H9 (cell line): Measurements from ENCODE around the gene ARFIP1. TPM values are rescaled to one million over a fixed set of nuclear protein-coding genes. Genes with fewer than 3 reads are reported as not detected.

ENCODE experiments used
- DNase-seq: peaks from one replicate; pipeline ENCODE4 v3.0.0-alpha.2; 2017
- H2AFZ ChIP-seq: one replicate; pipeline ENCODE4 v1.6.1; 2013; ENCODE audit warnings: mild to moderate bottlenecking, low read length, control low read depth, moderate library complexity
- H2AK5ac ChIP-seq: 2 replicates; pipeline ENCODE4 v1.6.1; 2013; ENCODE audit warnings: low read length, control low read depth, mixed read lengths; ENCODE audit not compliant: insufficient read length
- H2BK120ac ChIP-seq: one replicate; pipeline ENCODE4 v1.6.1; 2013; ENCODE audit warnings: low read depth, mild to moderate bottlenecking, low read length, control low read depth, inconsistent platforms; ENCODE audit not compliant: poor library complexity, severe bottlenecking
- H2BK12ac ChIP-seq: 2 replicates; pipeline ENCODE4 v1.6.1; 2013; ENCODE audit warnings: low read length, control low read depth, mixed read lengths, low read depth; ENCODE audit not compliant: insufficient read length
- H2BK15ac ChIP-seq: 2 replicates; pipeline ENCODE4 v1.6.1; 2013; ENCODE audit warnings: low read depth, low read length, control low read depth
- H2BK20ac ChIP-seq: one replicate; pipeline ENCODE4 v1.6.1; 2013; ENCODE audit warnings: low read depth, mild to moderate bottlenecking, low read length, control low read depth, inconsistent platforms; ENCODE audit not compliant: poor library complexity, severe bottlenecking
- H2BK5ac ChIP-seq: 2 replicates; pipeline ENCODE4 v1.6.1; 2013; ENCODE audit warnings: low read length, control low read depth, mixed read lengths; ENCODE audit not compliant: insufficient read length
- H3K14ac ChIP-seq: 2 replicates; pipeline ENCODE4 v1.6.1; 2013; ENCODE audit warnings: low read length, control low read depth; ENCODE audit not compliant: insufficient read depth
- H3K18ac ChIP-seq: 2 replicates; pipeline ENCODE4 v1.6.1; 2013; ENCODE audit warnings: low read depth, mild to moderate bottlenecking, mixed read lengths, low read length, control low read depth; ENCODE audit not compliant: insufficient read length
- H3K23ac ChIP-seq: 2 replicates; pipeline ENCODE4 v1.6.1; 2013; ENCODE audit warnings: low read length, control low read depth, mixed read lengths, low read depth; ENCODE audit not compliant: insufficient read length
- H3K23me2 ChIP-seq: 2 replicates; pipeline ENCODE4 v1.6.1; 2013; ENCODE audit warnings: low read depth, mild to moderate bottlenecking, mixed read lengths, low read length, control low read depth; ENCODE audit not compliant: insufficient read length, poor library complexity, severe bottlenecking
- H3K27ac ChIP-seq: 2 replicates; pipeline ENCODE4 v1.5.1; 2013; ENCODE audit warnings: low read length, control low read depth, mixed read lengths, low read depth; ENCODE audit not compliant: insufficient read length
- H3K27me3 ChIP-seq: 2 replicates; pipeline ENCODE4 v1.6.1; 2013; ENCODE audit warnings: low read length, control low read depth, inconsistent platforms; ENCODE audit not compliant: insufficient read depth
- H3K4ac ChIP-seq: 2 replicates; pipeline ENCODE4 v1.6.1; 2013; ENCODE audit warnings: low read depth, mild to moderate bottlenecking, control low read depth, inconsistent platforms, low read length, moderate library complexity
- H3K4me1 ChIP-seq: 2 replicates; pipeline ENCODE4 v1.6.1; 2013; ENCODE audit warnings: low read length, control low read depth, inconsistent platforms; ENCODE audit not compliant: insufficient read depth
- H3K4me2 ChIP-seq: 2 replicates; pipeline ENCODE4 v1.6.1; 2013; ENCODE audit warnings: low read length, control low read depth, mixed read lengths; ENCODE audit not compliant: insufficient read length, insufficient read depth
- H3K56ac ChIP-seq: 2 replicates; pipeline ENCODE4 v1.6.1; 2013; ENCODE audit warnings: low read depth, mild to moderate bottlenecking, mixed read lengths, low read length, control low read depth; ENCODE audit not compliant: insufficient read length
- H3K79me1 ChIP-seq: 2 replicates; pipeline ENCODE4 v1.6.1; 2013; ENCODE audit warnings: low read depth, mild to moderate bottlenecking, moderate library complexity, low read length, control low read depth, inconsistent platforms; ENCODE audit not compliant: insufficient read depth, poor library complexity, severe bottlenecking
- H3K79me2 ChIP-seq: 2 replicates; pipeline ENCODE4 v1.6.1; 2013; ENCODE audit warnings: low read length, control low read depth, inconsistent platforms; ENCODE audit not compliant: insufficient read depth
- H3K9ac ChIP-seq: 2 replicates; pipeline ENCODE4 v1.6.1; 2013; ENCODE audit warnings: low read length, control low read depth, mixed read lengths; ENCODE audit not compliant: insufficient read length; ENCODE audit errors: extremely low read depth
- H3K9me3 ChIP-seq: one replicate; pipeline ENCODE4 v1.6.1; 2013; ENCODE audit warnings: low read depth, low read length, inconsistent platforms; ENCODE audit not compliant: control insufficient read depth
- H3T11ph ChIP-seq: one replicate; pipeline ENCODE4 v1.6.1; 2013; ENCODE audit warnings: mild to moderate bottlenecking, low read length, control low read depth, inconsistent platforms
- H4K20me1 ChIP-seq: one replicate; pipeline ENCODE4 v1.6.1; 2013; ENCODE audit not compliant: control insufficient read depth, insufficient read length, insufficient read depth
- H4K5ac ChIP-seq: 2 replicates; pipeline ENCODE4 v1.6.1; 2013; ENCODE audit warnings: low read depth, mild to moderate bottlenecking, mixed read lengths, low read length, control low read depth; ENCODE audit not compliant: insufficient read length
- H4K8ac ChIP-seq: replicated peaks from 2 replicates; pipeline ENCODE4 v1.6.1; 2013; ENCODE audit warnings: low read length, control low read depth, mixed read lengths, low read depth; ENCODE audit not compliant: insufficient read length
- H4K91ac ChIP-seq: 2 replicates; pipeline ENCODE4 v1.6.1; 2013; ENCODE audit warnings: low read depth, mild to moderate bottlenecking, moderate library complexity, mixed read lengths, low read length, control low read depth; ENCODE audit not compliant: insufficient read length
- H3K27ac Mint-ChIP-seq, 3 experiments: 2 replicates in 2 of 3; 3 replicates in 1 of 3; pipeline ENCODE4 v1.8.0; 2020 to 2021; ENCODE audit warnings: mixed read lengths in 3 of 3, mild to moderate bottlenecking in 1 of 3, moderate library complexity in 1 of 3
- H3K27me3 Mint-ChIP-seq: 2 replicates; pipeline ENCODE4 v1.8.0; 2021; ENCODE audit warnings: low read depth, mild to moderate bottlenecking, moderate library complexity, mixed read lengths
- H3K36me3 Mint-ChIP-seq, 3 experiments: 2 replicates in 2 of 3; 3 replicates in 1 of 3; pipeline ENCODE4 v1.8.0; 2020 to 2021; ENCODE audit warnings: low read depth in 3 of 3, mixed read lengths in 3 of 3; ENCODE audit not compliant: insufficient read depth in 1 of 3
- H3K4me1 Mint-ChIP-seq, 2 experiments: 2 replicates each; pipeline ENCODE4 v1.8.0; 2020; ENCODE audit warnings: mixed read lengths in 2 of 2
- H3K4me3 Mint-ChIP-seq, 2 experiments: 2 replicates in 1 of 2; 3 replicates in 1 of 2; pipeline ENCODE4 v1.8.0; 2020 to 2021; ENCODE audit warnings: mild to moderate bottlenecking in 2 of 2, mixed read lengths in 2 of 2, moderate library complexity in 1 of 2
- H3K9me3 Mint-ChIP-seq, 2 experiments: 2 replicates in 1 of 2; 3 replicates in 1 of 2; pipeline ENCODE4 v1.8.0; 2020; ENCODE audit warnings: mild to moderate bottlenecking in 2 of 2, mixed read lengths in 2 of 2, moderate library complexity in 1 of 2
- WGBS: extraction: QIAGEN DNeasy Blood & Tissue Kit; methylation state at CpG from one replicate; pipeline ENCODE4 v1.1.7; 2013; ENCODE audit warnings: missing lambda C conversion rate, low lambda C conversion rate, mixed read lengths; ENCODE audit not compliant: insufficient read length; ENCODE audit errors: extremely low coverage; 5-methylcytosine and 5-hydroxymethylcytosine counted together
- total RNA-seq: library from RNA; stranded (reverse); gene quantifications from 2 replicates; pipeline ENCODE4 v1.2.1, GENCODE V29; 2021
- TF ChIP-seq, protein P1 (sequence below): fragments of 200-600 bp; sonication (generic); conservative IDR thresholded peaks from 3 replicates; pipeline ENCODE4 v1.8.0; 2021; ENCODE audit warnings: antibody characterized with exemption, mild to moderate bottlenecking

The ARFIP1 gene
- total RNA-seq, 1 experiment from 2014 or later: 30.8 TPM

DNA sequence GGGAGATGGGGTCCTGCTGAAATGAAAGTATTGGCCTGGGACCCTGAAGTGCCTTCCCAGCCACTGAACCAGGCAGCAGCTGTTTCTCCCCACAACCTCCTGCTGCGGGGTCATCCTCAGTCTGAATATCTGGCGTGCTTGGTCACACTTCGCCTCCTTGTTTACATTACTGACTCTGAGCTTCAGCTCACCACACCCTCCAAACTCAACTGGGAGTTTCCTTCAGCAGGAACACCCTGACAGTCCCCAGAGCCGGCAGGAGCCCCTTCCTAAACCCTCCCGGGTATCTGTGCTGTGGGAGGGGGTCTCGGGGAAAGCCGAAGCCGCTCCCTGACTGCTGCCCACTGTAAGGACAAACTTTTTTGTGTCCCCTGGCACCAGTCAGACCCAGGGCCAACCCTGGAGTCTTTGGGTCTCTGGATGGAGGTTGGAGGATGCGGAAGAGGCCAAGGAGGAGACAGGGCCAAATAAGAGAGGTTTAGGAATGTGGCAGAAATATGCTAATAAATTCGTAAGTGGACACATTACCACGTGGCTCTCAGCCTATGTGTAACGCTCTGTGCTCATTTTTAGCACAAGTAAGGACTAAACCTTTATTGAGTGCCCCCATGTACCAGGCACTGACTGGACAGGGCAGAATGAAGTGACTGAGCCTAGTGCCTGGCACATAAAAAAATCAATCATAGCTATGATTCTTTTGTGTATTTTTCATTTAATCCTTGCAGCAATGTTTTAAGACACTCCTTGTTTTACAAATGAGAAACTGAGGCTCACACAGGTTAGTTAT is 177.1 kb downstream of the ARFIP1 start:
- H2BK120ac ChIP-seq: no peak overlapping the region
- no peak overlapping the region for H3K56ac ChIP-seq
- no peak for DNase-seq
- H3K14ac ChIP-seq: no peak overlapping the region; the same call in 1 of the 2 replicates
- no peak overlapping the region for H4K5ac ChIP-seq
- H3K27ac ChIP-seq: no peak overlapping the region
- peaks cover 5% of the 10 kb centered on the region for H3K79me1 ChIP-seq
- no peak overlapping the region for H3K23ac ChIP-seq
- H4K8ac ChIP-seq: no peak overlapping the region
- Mint-ChIP-seq H3K4me1 (peaks cover 20 to 21% of the 10 kb centered on the region in 2 experiments), H3K27me3 (no peaks in the 10 kb centered on the region), H3K36me3 (peaks cover 16 to 66% (median 31%) of the 10 kb centered on the region in 3 experiments), H3K4me3 (no peak overlapping the region), H3K27ac (peak overlapping the region; percentile 30 to 83 (median 65); a peak in 5 of 7 replicates), H3K9me3 (no peaks in the 10 kb centered on the region)
- WGBS: no CpG with 5 or more reads among the region's 12 CpGs
- TF ChIP-seq, protein P1, sequence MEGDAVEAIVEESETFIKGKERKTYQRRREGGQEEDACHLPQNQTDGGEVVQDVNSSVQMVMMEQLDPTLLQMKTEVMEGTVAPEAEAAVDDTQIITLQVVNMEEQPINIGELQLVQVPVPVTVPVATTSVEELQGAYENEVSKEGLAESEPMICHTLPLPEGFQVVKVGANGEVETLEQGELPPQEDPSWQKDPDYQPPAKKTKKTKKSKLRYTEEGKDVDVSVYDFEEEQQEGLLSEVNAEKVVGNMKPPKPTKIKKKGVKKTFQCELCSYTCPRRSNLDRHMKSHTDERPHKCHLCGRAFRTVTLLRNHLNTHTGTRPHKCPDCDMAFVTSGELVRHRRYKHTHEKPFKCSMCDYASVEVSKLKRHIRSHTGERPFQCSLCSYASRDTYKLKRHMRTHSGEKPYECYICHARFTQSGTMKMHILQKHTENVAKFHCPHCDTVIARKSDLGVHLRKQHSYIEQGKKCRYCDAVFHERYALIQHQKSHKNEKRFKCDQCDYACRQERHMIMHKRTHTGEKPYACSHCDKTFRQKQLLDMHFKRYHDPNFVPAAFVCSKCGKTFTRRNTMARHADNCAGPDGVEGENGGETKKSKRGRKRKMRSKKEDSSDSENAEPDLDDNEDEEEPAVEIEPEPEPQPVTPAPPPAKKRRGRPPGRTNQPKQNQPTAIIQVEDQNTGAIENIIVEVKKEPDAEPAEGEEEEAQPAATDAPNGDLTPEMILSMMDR: no peak
- H3K9me3 ChIP-seq: no peaks in the 10 kb centered on the region
- H4K20me1 ChIP-seq: no peaks in the 10 kb centered on the region
- H3K4ac ChIP-seq: no peak overlapping the region
- H3K9ac ChIP-seq: no peak overlapping the region
- H2AFZ ChIP-seq: no peak overlapping the region
- H2BK5ac ChIP-seq: no peak overlapping the region
- no peaks in the 10 kb centered on the region for H3K23me2 ChIP-seq
- no peak overlapping the region for H3K4me2 ChIP-seq
- H3K27me3 ChIP-seq: no peaks in the 10 kb centered on the region
- no peak overlapping the region for H2BK15ac ChIP-seq
- no peak overlapping the region for H2BK12ac ChIP-seq
- no peak overlapping the region for H2AK5ac ChIP-seq
- no peak overlapping the region for H3T11ph ChIP-seq
- H3K18ac ChIP-seq: no peak overlapping the region
- no peaks in the 10 kb centered on the region; the same call in 1 of the 2 replicates for H3K4me1 ChIP-seq
- H2BK20ac ChIP-seq: no peak overlapping the region
- H3K79me2 ChIP-seq: peaks cover 3% of the 10 kb centered on the region
- H4K91ac ChIP-seq: no peak overlapping the region
